DOHH2 (cell line): ENCODE data around the gene KATNAL2.

Experiments
- H3F3A ChIP-seq: fragments of 200-600 bp; sonication (generic), shearing (Covaris generic); 2 replicates; pipeline ENCODE4 v1.6.0; 2016; ENCODE audit warnings: antibody characterized with exemption, mild to moderate bottlenecking; ENCODE audit not compliant: control insufficient read depth, insufficient read depth
- H3K27ac ChIP-seq: fragments of 200-600 bp; sonication (generic); 2 replicates; pipeline ENCODE4 v1.5.1; 2014; ENCODE audit warnings: low read depth, mild to moderate bottlenecking, low read length, moderate library complexity
- H3K27me3 ChIP-seq: fragments of 200-600 bp; sonication (generic); 2 replicates; pipeline ENCODE4 v1.6.1; 2014; ENCODE audit warnings: mild to moderate bottlenecking, low read length, mixed read lengths; ENCODE audit not compliant: control insufficient read depth
- H3K36me3 ChIP-seq: fragments of 200-600 bp; sonication (generic); 2 replicates; pipeline ENCODE4 v1.6.1; 2014; ENCODE audit warnings: mild to moderate bottlenecking, low read length, moderate library complexity, mixed read lengths; ENCODE audit not compliant: control insufficient read depth
- H3K4me1 ChIP-seq: fragments of 200-600 bp; sonication (generic); 2 replicates; pipeline ENCODE4 v1.6.1; 2014; ENCODE audit warnings: mild to moderate bottlenecking, low read length, mixed read lengths; ENCODE audit not compliant: control insufficient read depth
- H3K4me2 ChIP-seq: fragments of 200-600 bp; sonication (generic); 2 replicates; pipeline ENCODE4 v1.6.0; 2014; ENCODE audit warnings: mild to moderate bottlenecking, low read length, moderate library complexity
- H3K4me3 ChIP-seq: fragments of 200-600 bp; sonication (generic); 2 replicates; pipeline ENCODE4 v1.5.1; 2014; ENCODE audit warnings: mild to moderate bottlenecking, low read length, mixed read lengths
- H3K79me2 ChIP-seq: fragments of 200-600 bp; sonication (generic); 2 replicates; pipeline ENCODE4 v1.6.1; 2014; ENCODE audit warnings: mild to moderate bottlenecking, low read length, mixed read lengths; ENCODE audit not compliant: control insufficient read depth
- H3K9me2 ChIP-seq: fragments of 200-600 bp; sonication (generic); replicated peaks from 2 replicates; pipeline ENCODE4 v1.6.1; 2014; ENCODE audit warnings: mild to moderate bottlenecking, low read length, mixed read lengths; ENCODE audit not compliant: control insufficient read depth
- H3K9me3 ChIP-seq: fragments of 200-600 bp; sonication (generic); 2 replicates; pipeline ENCODE4 v1.6.1; 2014; ENCODE audit warnings: antibody characterized with exemption, low read length, mixed read lengths; ENCODE audit not compliant: control insufficient read depth, insufficient read depth
- H4K20me1 ChIP-seq: fragments of 200-600 bp; sonication (generic); 2 replicates; pipeline ENCODE4 v1.6.0; 2014; ENCODE audit warnings: low read depth, mild to moderate bottlenecking, antibody characterized with exemption, low read length, moderate library complexity; ENCODE audit not compliant: control insufficient read depth, insufficient read depth
- CTCF ChIP-seq: fragments of 200-600 bp; sonication (generic); IDR thresholded peaks from one replicate; pipeline ENCODE4 v1.5.1; 2014; ENCODE audit warnings: antibody characterized with exemption, mild to moderate bottlenecking, low read depth, low read length; ENCODE audit not compliant: poor library complexity, severe bottlenecking
- EZH2phosphoT487 ChIP-seq: fragments of 200-600 bp; sonication (generic); IDR thresholded peaks from 2 replicates; pipeline ENCODE4 v1.6.1; 2017; ENCODE audit warnings: borderline replicate concordance, mild to moderate bottlenecking, antibody characterized with exemption, low read length, moderate library complexity, mixed read lengths

KATNAL2 gene

GRCh38 chr18:46883180-46883579, 34.2 kb upstream of the KATNAL2 start:
- Histone ChIP-seq H3K36me3 (peaks cover 24% of the 10 kb centered on the region), H3K27me3 (no peaks in the 10 kb centered on the region), H3K27ac (no peak overlapping the region), H3K4me1 (no peaks in the 10 kb centered on the region), H3K79me2 (peaks cover 84% of the 10 kb centered on the region), H3K4me2 (no peak overlapping the region), H3K9me2 (no peaks in the 10 kb centered on the region), H4K20me1 (no peaks in the 10 kb centered on the region), H3K9me3 (peaks cover 9% of the 10 kb centered on the region), H3K4me3 (no peak overlapping the region), H3F3A (no peaks in the 10 kb centered on the region)
- TF ChIP-seq EZH2phosphoT487 (no peak), CTCF (no peak)

GRCh38 chr18:46886893-46887292, 30.5 kb upstream of the KATNAL2 start:
- Histone ChIP-seq H3F3A (no peaks in the 10 kb centered on the region), H4K20me1 (no peaks in the 10 kb centered on the region), H3K27me3 (no peaks in the 10 kb centered on the region), H3K4me1 (peaks cover 5% of the 10 kb centered on the region), H3K9me3 (peaks cover 20% of the 10 kb centered on the region), H3K79me2 (peaks cover 89% of the 10 kb centered on the region), H3K9me2 (no peaks in the 10 kb centered on the region), H3K4me3 (no peak overlapping the region), H3K4me2 (no peak overlapping the region), H3K27ac (no peak overlapping the region), H3K36me3 (peaks cover 33% of the 10 kb centered on the region)
- no peak for TF ChIP-seq EZH2phosphoT487
- TF ChIP-seq CTCF, result no peak

GRCh38 chr18:46888965-46889364, 28.4 kb upstream of the KATNAL2 start:
- Histone ChIP-seq H3K27ac (no peak overlapping the region), H3K36me3 (peaks cover 33% of the 10 kb centered on the region), H3K27me3 (no peaks in the 10 kb centered on the region), H3K4me1 (peaks cover 20% of the 10 kb centered on the region), H3K9me3 (peaks cover 20% of the 10 kb centered on the region), H3K4me2 (no peak overlapping the region), H4K20me1 (no peaks in the 10 kb centered on the region), H3K9me2 (no peaks in the 10 kb centered on the region), H3K79me2 (peaks cover 89% of the 10 kb centered on the region), H3K4me3 (no peak overlapping the region), H3F3A (no peaks in the 10 kb centered on the region)
- TF ChIP-seq CTCF (no peak), EZH2phosphoT487 (no peak)
